T-cell (primary cell): ENCODE measurements around the gene CAD. TPM values are rescaled to one million over a fixed set of nuclear protein-coding genes. Genes with fewer than 3 reads are reported as not detected.

Source experiments
- ATAC-seq, 4 experiments: fragments of 200-7000 bp in 3 of 4; fragments of 150-1000 bp in 1 of 4; cut with Tn5 transposase; replicated peaks in 1 of 4; 1 replicate in 3 of 4; 2 replicates in 1 of 4; pipeline ENCODE4 v1.10.0; 2021; ENCODE audit warnings: moderate library complexity in 3 of 4, mild to moderate bottlenecking in 2 of 4, moderate number of reproducible peaks in 1 of 4
- CTCF ChIA-PET, 2 donors: fragments of 300-600 bp; sonication (Branson Sonifier 250); formaldehyde crosslinking; loops; one replicate each; lab custom pipeline; 2022; ENCODE audit warnings: antibody characterized with exemption in 2 of 2; lab: Charles Lee
- POLR2A ChIA-PET, 2 donors: fragments of 300-600 bp; sonication (Branson Sonifier 250); formaldehyde crosslinking; loops; one replicate each; lab custom pipeline; 2022; ENCODE audit warnings: antibody characterized with exemption in 2 of 2; lab: Charles Lee
- DNase-seq, 35 experiments: peaks; one replicate each; pipeline versions ENCODE4 v3.0.0 to v3.0.0-alpha.2; 2013 to 2023
- H3K27ac ChIP-seq: one replicate; pipeline ENCODE4 v1.5.1; 2013; ENCODE audit warnings: low read length
- H3K27me3 ChIP-seq, 2 experiments: replicated peaks in 1 of 2; 1 replicate in 1 of 2; 2 replicates in 1 of 2; pipeline versions ENCODE4 v1.6.1 to v1.7.0; 2013; ENCODE audit warnings: low read length in 1 of 2, mixed read lengths in 1 of 2; ENCODE audit not compliant: control insufficient read depth in 2 of 2, insufficient read depth in 2 of 2; ENCODE audit errors: extremely low read depth in 1 of 2
- H3K36me3 ChIP-seq, 2 donors: 1 replicate in 1 of 2; 2 replicates in 1 of 2; pipeline versions ENCODE4 v1.6.1 to v1.7.0; 2013; ENCODE audit warnings: low read length in 1 of 2; ENCODE audit not compliant: control insufficient read depth in 2 of 2, insufficient read depth in 1 of 2; ENCODE audit errors: extremely low read depth in 1 of 2
- H3K4me1 ChIP-seq, 2 experiments: 1 replicate in 1 of 2; 2 replicates in 1 of 2; pipeline versions ENCODE4 v1.6.1 to v1.7.0; 2013; ENCODE audit warnings: low read length in 2 of 2, mixed read lengths in 1 of 2; ENCODE audit not compliant: insufficient read depth in 2 of 2, control insufficient read depth in 1 of 2; ENCODE audit errors: extremely low read depth in 1 of 2
- H3K4me3 ChIP-seq, 2 donors: 1 replicate in 1 of 2; 2 replicates in 1 of 2; pipeline versions ENCODE4 v1.5.1 to v1.7.0; 2013; ENCODE audit warnings: mild to moderate bottlenecking in 2 of 2, low read length in 1 of 2, moderate library complexity in 1 of 2; ENCODE audit not compliant: control insufficient read depth in 1 of 2; ENCODE audit errors: extremely low read depth in 1 of 2
- H3K9me3 ChIP-seq: 2 replicates; pipeline ENCODE4 v1.7.0; 2013
- H3K27ac Mint-ChIP-seq, 2 donors: one replicate each; pipeline ENCODE4 v1.8.0; 2020 to 2021; ENCODE audit warnings: mild to moderate bottlenecking in 2 of 2, mixed read lengths in 2 of 2
- H3K27me3 Mint-ChIP-seq, 2 donors: one replicate each; pipeline ENCODE4 v1.8.0; 2021 to 2022; ENCODE audit warnings: mixed read lengths in 2 of 2
- H3K36me3 Mint-ChIP-seq: one replicate; pipeline ENCODE4 v1.8.0; 2021; ENCODE audit warnings: mixed read lengths
- H3K4me1 Mint-ChIP-seq, 3 donors: one replicate each; pipeline ENCODE4 v1.8.0; 2020 to 2022; ENCODE audit warnings: mixed read lengths in 3 of 3, mild to moderate bottlenecking in 1 of 3
- H3K4me3 Mint-ChIP-seq, 3 donors: one replicate each; pipeline ENCODE4 v1.8.0; 2020 to 2022; ENCODE audit warnings: mild to moderate bottlenecking in 3 of 3, mixed read lengths in 3 of 3, moderate library complexity in 3 of 3
- H3K9me3 Mint-ChIP-seq, 3 donors: one replicate each; pipeline ENCODE4 v1.8.0; 2020 to 2022; ENCODE audit warnings: mixed read lengths in 3 of 3
- WGBS: methylation state at CpG from one replicate; pipeline ENCODE4 v1.1.5; 2013; ENCODE audit warnings: missing lambda C conversion rate; ENCODE audit not compliant: insufficient coverage; 5-methylcytosine and 5-hydroxymethylcytosine counted together
- total RNA-seq, 35 experiments: library from RNA in 6 of 35; stranded (reverse) in 6 of 35; fragments of 120-200 nt in 1 of 35; gene quantifications; one replicate each; pipeline versions ENCODE4 v1.2.1 to v1.2.4 and lab custom pipeline; 2013 to 2026

CAD gene
- total RNA-seq, 5 donors from 2014 or later (not counting 1 experiment from before 2014, with no cell fraction given), result 38.5 to 78.2 (median 65.4) TPM

- H3K4me3 Mint-ChIP-seq, result peak within 1 kb of the TSS; percentile 95 to 98 (median 96)
- DNase-seq (peak; percentile 78 to 93 (median 86)), ATAC-seq (peak; percentile 86 to 93 (median 92))
- Histone ChIP-seq H3K27ac (peak within 1 kb of the TSS; percentile 100), H3K27me3 (no peaks in the 10 kb centered on the region), H3K9me3 (no peaks in the 10 kb centered on the region), H3K4me3 (peak within 1 kb of the TSS; percentile 81 to 100), H3K36me3 (peaks cover 4 to 24% of the 10 kb centered on the region in 2 donors), H3K4me1 (peaks cover 6 to 20% of the 10 kb centered on the region in 2 experiments)
- no peaks in the 10 kb centered on the region for H3K9me3 Mint-ChIP-seq
- H3K36me3 Mint-ChIP-seq, result peaks cover 19% of the 10 kb centered on the region
- CTCF ChIA-PET, result interaction anchor here (0.6 to 1.4 kb wide), 2 partner anchors 12 to 51 kb away, joined by 5 to 7 read pairs; no protein-coding TSS in a partner anchor
- H3K27me3 Mint-ChIP-seq, result no peaks in the 10 kb centered on the region
- peaks cover 36 to 41% (median 41%) of the 10 kb centered on the region in 3 donors for H3K4me1 Mint-ChIP-seq
- WGBS, result under 1% methylated on average over 73 of the region's 73 CpGs
- POLR2A ChIA-PET, result interaction anchor here in 1 of 2 donors (0.7 kb wide), 1 partner anchor 160 kb away, joined by 8 read pairs; no protein-coding TSS in a partner anchor
- peak within 1 kb of the TSS; percentile 99 to 100 for H3K27ac Mint-ChIP-seq
Measured at GRCh38 chr2:27211943-27212625, 5.1 kb upstream of the CAD start, which contains the start of the genes ATRAID and SLC5A6. ATRAID (plus strand) TSS chr2:27212041; CDS start chr2:27212369, 328 bp downstream. SLC5A6 (minus strand) TSS chr2:27212268; CDS start chr2:27207650, 4,618 bp downstream.

- peaks cover 0 to 17% of the 10 kb centered on the region in 2 donors for H3K36me3 ChIP-seq
- peaks cover 6 to 24% of the 10 kb centered on the region in 2 experiments for H3K4me1 ChIP-seq
- Mint-ChIP-seq H3K36me3 (peaks cover 16% of the 10 kb centered on the region), H3K27me3 (no peaks in the 10 kb centered on the region), H3K4me1 (peaks cover 40 to 47% (median 47%) of the 10 kb centered on the region in 3 donors), H3K4me3 (peak overlapping the region; percentile 95 to 98 (median 96)), H3K27ac (peak overlapping the region; percentile 99 to 100), H3K9me3 (no peaks in the 10 kb centered on the region)
- CTCF ChIA-PET, result interaction anchor here (0.6 to 1.4 kb wide), 3 partner anchors 11 to 52 kb away, joined by 5 to 7 read pairs (median 5); no protein-coding TSS in a partner anchor
- peak overlapping the region; percentile 81 to 100 for H3K4me3 ChIP-seq
- POLR2A ChIA-PET, result interaction anchor here in 1 of 2 donors (0.5 kb wide), 1 partner anchor 53 kb away, joined by 5 read pairs; no protein-coding TSS in a partner anchor
- no peaks in the 10 kb centered on the region for H3K9me3 ChIP-seq
- H3K27ac ChIP-seq, result peak overlapping the region; percentile 100
- peak; percentile 24 to 66 (median 34) for ATAC-seq
- 9% methylated on average over 19 of the region's 34 CpGs for WGBS
- H3K27me3 ChIP-seq, result no peaks in the 10 kb centered on the region
- peak in 31 of 35 experiments; percentile 49 to 87 (median 79) for DNase-seq
Measured at GRCh38 chr2:27212626-27213471, 4.3 kb upstream of the CAD start.

- CTCF ChIA-PET, result no interaction called here
- POLR2A ChIA-PET, result no interaction called here
Measured at GRCh38 chr2:27214941-27215340, 2.2 kb upstream of the CAD start.

GRCh38 chr2:27216416-27217137 is 592 bp upstream of the CAD start:
- CTCF ChIA-PET, result no interaction called here
- peak overlapping the region; percentile 93 to 99 (median 94) for H3K4me3 Mint-ChIP-seq
- DNase-seq (no peak), ATAC-seq (no peak)
- H3K27me3 Mint-ChIP-seq, result no peaks in the 10 kb centered on the region
- Histone ChIP-seq H3K4me3 (peak overlapping the region in 1 of 2 donors; percentile 90), H3K27me3 (no peaks in the 10 kb centered on the region), H3K9me3 (no peaks in the 10 kb centered on the region), H3K4me1 (peaks cover 12 to 23% of the 10 kb centered on the region in 2 experiments), H3K27ac (peak overlapping the region; percentile 83), H3K36me3 (peaks cover 0 to 14% of the 10 kb centered on the region in 2 donors)
- 100% methylated on average over 4 of the region's 13 CpGs for WGBS
- H3K4me1 Mint-ChIP-seq, result peaks cover 43 to 48% (median 44%) of the 10 kb centered on the region in 3 donors
- POLR2A ChIA-PET, result interaction anchor here in 1 of 2 donors (0.7 kb wide), 1 partner anchor 869 kb away, joined by 3 read pairs; no protein-coding TSS in a partner anchor
- peaks cover 25% of the 10 kb centered on the region for H3K36me3 Mint-ChIP-seq
- peak overlapping the region; percentile 82 to 93 for H3K27ac Mint-ChIP-seq
- no peaks in the 10 kb centered on the region for H3K9me3 Mint-ChIP-seq

More at GRCh38 chr2:27214941-27215340, 2.2 kb upstream of the CAD start:
- no CpG with 5 or more reads among the region's 3 CpGs for WGBS
- Histone ChIP-seq H3K36me3 (peaks cover 0 to 9% of the 10 kb centered on the region in 2 donors), H3K9me3 (no peaks in the 10 kb centered on the region), H3K27ac (no peak overlapping the region), H3K4me1 (peaks cover 12 to 30% of the 10 kb centered on the region in 2 experiments), H3K27me3 (no peaks in the 10 kb centered on the region), H3K4me3 (no peak overlapping the region)
- Mint-ChIP-seq H3K27me3 (no peaks in the 10 kb centered on the region), H3K9me3 (no peaks in the 10 kb centered on the region), H3K4me1 (peaks cover 43 to 51% (median 46%) of the 10 kb centered on the region in 3 donors), H3K4me3 (no peak overlapping the region), H3K36me3 (peaks cover 13% of the 10 kb centered on the region), H3K27ac (peak overlapping the region in 1 of 2 donors; percentile 34)
- ATAC-seq (no peak), DNase-seq (no peak)

- Mint-ChIP-seq H3K27ac (peak overlapping the region in 1 of 2 donors; percentile 42), H3K9me3 (no peaks in the 10 kb centered on the region), H3K4me3 (peak overlapping the region; percentile 93 to 99 (median 94)), H3K36me3 (peaks cover 37% of the 10 kb centered on the region), H3K4me1 (peaks cover 33 to 38% (median 34%) of the 10 kb centered on the region in 3 donors), H3K27me3 (no peaks in the 10 kb centered on the region)
- Histone ChIP-seq H3K4me3 (no peak overlapping the region), H3K27me3 (no peaks in the 10 kb centered on the region), H3K36me3 (peaks cover 0 to 32% of the 10 kb centered on the region in 2 donors), H3K4me1 (peaks cover 6 to 16% of the 10 kb centered on the region in 2 experiments), H3K27ac (peak overlapping the region; percentile 62), H3K9me3 (no peaks in the 10 kb centered on the region)
- ATAC-seq, result no peak
- POLR2A ChIA-PET, result no interaction called here
- DNase-seq, result no peak
- no CpG with 5 or more reads among the region's 4 CpGs for WGBS
- CTCF ChIA-PET, result no interaction called here
Measured at GRCh38 chr2:27218614-27219013, 1.4 kb downstream of the CAD start.
